ENCODE measurements around the gene ITFG1. TPM values are rescaled to one million over a fixed set of nuclear protein-coding genes. Genes with fewer than 3 reads are reported as not detected.

ITFG1 gene
- total RNA-seq, 1 experiment from 2014 or later: 20.0 TPM

GRCh38 chr16:47408491-47408890, 52.4 kb downstream of the ITFG1 start:
- Histone ChIP-seq H3K9ac (ENCODE audit: low read length) (no peak overlapping the region), H3F3A (ENCODE audit: low read length, unreplicated experiment) (no peaks in the 10 kb centered on the region), H3K4me3 (ENCODE audit: low read length) (no peak overlapping the region), H4K20me1 (ENCODE audit: low read length) (no peaks in the 10 kb centered on the region), H3K4me1 (ENCODE audit: insufficient read depth, low read length) (no peaks in the 10 kb centered on the region), H3K9me3 (ENCODE audit: low read length) (no peaks in the 10 kb centered on the region), H2AFZ (ENCODE audit: low read length) (no peak overlapping the region), H3K27me3 (ENCODE audit: low read length) (no peaks in the 10 kb centered on the region), H3K36me3 (ENCODE audit: low read depth, low read length) (no peaks in the 10 kb centered on the region), H3K4me2 (ENCODE audit: low read length) (no peak overlapping the region), H3K27ac (ENCODE audit: low read length) (no peak overlapping the region), H3K9me2 (replicated peaks; ENCODE audit: low read length) (no peaks in the 10 kb centered on the region), H3K79me2 (ENCODE audit: low read length) (no peaks in the 10 kb centered on the region)
- intact Hi-C loops (cut with micrococcal nuclease): no loop called here
- no TSS peak for BruUV-seq (replicated peaks)
- TF ChIP-seq, protein P1, sequence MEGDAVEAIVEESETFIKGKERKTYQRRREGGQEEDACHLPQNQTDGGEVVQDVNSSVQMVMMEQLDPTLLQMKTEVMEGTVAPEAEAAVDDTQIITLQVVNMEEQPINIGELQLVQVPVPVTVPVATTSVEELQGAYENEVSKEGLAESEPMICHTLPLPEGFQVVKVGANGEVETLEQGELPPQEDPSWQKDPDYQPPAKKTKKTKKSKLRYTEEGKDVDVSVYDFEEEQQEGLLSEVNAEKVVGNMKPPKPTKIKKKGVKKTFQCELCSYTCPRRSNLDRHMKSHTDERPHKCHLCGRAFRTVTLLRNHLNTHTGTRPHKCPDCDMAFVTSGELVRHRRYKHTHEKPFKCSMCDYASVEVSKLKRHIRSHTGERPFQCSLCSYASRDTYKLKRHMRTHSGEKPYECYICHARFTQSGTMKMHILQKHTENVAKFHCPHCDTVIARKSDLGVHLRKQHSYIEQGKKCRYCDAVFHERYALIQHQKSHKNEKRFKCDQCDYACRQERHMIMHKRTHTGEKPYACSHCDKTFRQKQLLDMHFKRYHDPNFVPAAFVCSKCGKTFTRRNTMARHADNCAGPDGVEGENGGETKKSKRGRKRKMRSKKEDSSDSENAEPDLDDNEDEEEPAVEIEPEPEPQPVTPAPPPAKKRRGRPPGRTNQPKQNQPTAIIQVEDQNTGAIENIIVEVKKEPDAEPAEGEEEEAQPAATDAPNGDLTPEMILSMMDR (conservative IDR thresholded peaks at IDR 0.05; ENCODE audit: low read depth, low read length): no peak
- TF ChIP-seq EZH2 (IDR thresholded peaks at IDR 0.05; ENCODE audit: low read length, unreplicated experiment): no peak
- no peak for TF ChIP-seq EZH2phosphoT487 (IDR thresholded peaks at IDR 0.05; ENCODE audit: borderline replicate concordance, low read length)
- DNase-seq (no peak), ATAC-seq (no peak)
- ChIA-PET CTCF (no interaction called here), POLR2A (ENCODE audit: unreplicated experiment) (no interaction called here)

DNA sequence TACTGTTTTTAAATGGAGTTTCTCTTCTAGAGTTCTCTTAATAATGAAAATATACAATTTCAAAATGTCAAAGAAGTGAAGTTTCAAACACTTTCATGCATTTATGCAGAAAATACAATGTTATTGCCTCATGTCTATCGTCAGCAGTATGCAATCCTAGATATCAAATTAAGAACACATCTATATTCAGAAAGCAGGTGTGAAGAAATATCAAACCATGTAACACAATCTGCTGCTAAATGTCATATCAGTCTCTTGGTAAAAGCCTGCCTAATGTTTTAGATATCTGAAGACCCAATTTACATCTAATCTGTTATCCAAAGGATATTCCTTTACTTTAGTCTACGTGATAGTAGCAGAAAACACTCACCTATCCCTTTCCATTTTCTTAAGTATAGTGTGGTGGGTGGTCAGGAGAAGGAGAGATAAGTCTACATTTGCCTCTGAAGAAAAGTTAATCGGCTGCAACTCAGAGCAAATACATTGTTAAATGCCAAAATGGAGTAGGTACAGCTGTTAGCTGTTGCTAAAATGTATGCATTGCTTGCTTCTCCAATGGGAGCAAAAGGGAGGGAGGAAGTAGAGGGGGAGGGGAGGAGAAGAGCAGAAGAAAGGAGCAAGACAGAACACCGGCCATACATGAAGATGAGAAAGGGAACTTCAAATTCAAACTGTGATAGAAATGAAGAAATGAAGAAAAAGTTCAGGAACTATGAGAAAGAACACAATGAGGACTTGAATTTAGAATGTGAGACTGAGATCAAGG, 64.9 kb downstream of the ITFG1 start:
- DNase-seq: no peak
- Histone ChIP-seq H3K4me3 (ENCODE audit: low read length) (no peak overlapping the region), H3K9me2 (replicated peaks; ENCODE audit: low read length) (no peaks in the 10 kb centered on the region), H3K27me3 (ENCODE audit: low read length) (no peaks in the 10 kb centered on the region), H4K20me1 (ENCODE audit: low read length) (no peaks in the 10 kb centered on the region), H3K9ac (ENCODE audit: low read length) (no peak overlapping the region), H3K4me1 (ENCODE audit: insufficient read depth, low read length) (peaks cover 23% of the 10 kb centered on the region), H3K79me2 (ENCODE audit: low read length) (no peaks in the 10 kb centered on the region), H3K9me3 (ENCODE audit: low read length) (no peaks in the 10 kb centered on the region), H3K36me3 (ENCODE audit: low read depth, low read length) (no peaks in the 10 kb centered on the region), H2AFZ (ENCODE audit: low read length) (no peak overlapping the region), H3K4me2 (ENCODE audit: low read length) (no peak overlapping the region), H3F3A (ENCODE audit: low read length, unreplicated experiment) (no peaks in the 10 kb centered on the region), H3K27ac (ENCODE audit: low read length) (no peak overlapping the region)
- TF ChIP-seq EZH2 (IDR thresholded peaks at IDR 0.05; ENCODE audit: low read length, unreplicated experiment) (no peak), EZH2phosphoT487 (IDR thresholded peaks at IDR 0.05; ENCODE audit: borderline replicate concordance, low read length) (no peak)
- TF ChIP-seq, protein P1 (conservative IDR thresholded peaks at IDR 0.05; ENCODE audit: low read depth, low read length): no peak
- intact Hi-C loops (cut with micrococcal nuclease): no loop called here
- CTCF ChIA-PET: no interaction called here
- POLR2A ChIA-PET (ENCODE audit: unreplicated experiment): no interaction called here
- no peak for ATAC-seq
- BruUV-seq (replicated peaks): no TSS peak

GRCh38 chr16:47392081-47392480, 68.8 kb downstream of the ITFG1 start:
- Histone ChIP-seq H4K20me1 (ENCODE audit: low read length) (no peaks in the 10 kb centered on the region), H3K9me2 (replicated peaks; ENCODE audit: low read length) (no peaks in the 10 kb centered on the region), H3K4me2 (ENCODE audit: low read length) (peak overlapping the region; percentile 44), H3K27me3 (ENCODE audit: low read length) (no peaks in the 10 kb centered on the region), H3K4me3 (ENCODE audit: low read length) (no peak overlapping the region), H3K9me3 (ENCODE audit: low read length) (no peaks in the 10 kb centered on the region), H3K79me2 (ENCODE audit: low read length) (no peaks in the 10 kb centered on the region), H2AFZ (ENCODE audit: low read length) (no peak overlapping the region), H3K9ac (ENCODE audit: low read length) (no peak overlapping the region), H3K36me3 (ENCODE audit: low read depth, low read length) (no peaks in the 10 kb centered on the region), H3F3A (ENCODE audit: low read length, unreplicated experiment) (no peaks in the 10 kb centered on the region), H3K4me1 (ENCODE audit: insufficient read depth, low read length) (peaks cover 23% of the 10 kb centered on the region), H3K27ac (ENCODE audit: low read length) (no peak overlapping the region)
- BruUV-seq (replicated peaks): no TSS peak
- DNase-seq: peak; percentile 71
- intact Hi-C loops (cut with micrococcal nuclease): no loop called here
- POLR2A ChIA-PET (ENCODE audit: unreplicated experiment): no interaction called here
- TF ChIP-seq EZH2 (IDR thresholded peaks at IDR 0.05; ENCODE audit: low read length, unreplicated experiment) (no peak), EZH2phosphoT487 (IDR thresholded peaks at IDR 0.05; ENCODE audit: borderline replicate concordance, low read length) (no peak)
- TF ChIP-seq, protein P1 (conservative IDR thresholded peaks at IDR 0.05; ENCODE audit: low read depth, low read length): no peak
- CTCF ChIA-PET: no interaction called here
- peak; percentile 95 for ATAC-seq

Data from PC-3 (cell line).